Ishikawa (cell line): ENCODE results near the gene CUBN.
A peak's percentile ranks its signal among the peaks of the same experiment; 100 is the strongest.

Source experiments
- CEBPB ChIP-seq: IDR thresholded peaks from 2 replicates; pipeline ENCODE4 v1.6.1; 2012
- CREB1 ChIP-seq: IDR thresholded peaks from 2 replicates; pipeline ENCODE4 v1.6.1; 2012; ENCODE audit warnings: low read depth
- EGR1 ChIP-seq: IDR thresholded peaks from 2 replicates; pipeline ENCODE4 v1.6.1; 2012
- EP300 ChIP-seq: IDR thresholded peaks from 2 replicates; pipeline ENCODE4 v1.6.1; 2012; ENCODE audit warnings: borderline replicate concordance
- FOXM1 ChIP-seq: IDR thresholded peaks from 2 replicates; pipeline ENCODE4 v1.6.1; 2012; ENCODE audit warnings: low read depth, borderline replicate concordance
- MAX ChIP-seq: IDR thresholded peaks from 2 replicates; pipeline ENCODE4 v1.6.1; 2012
- NFIC ChIP-seq: IDR thresholded peaks from 2 replicates; pipeline ENCODE4 v1.6.1; 2012
- RAD21 ChIP-seq: IDR thresholded peaks from 2 replicates; pipeline ENCODE4 v1.6.1; 2012; ENCODE audit warnings: low read depth
- REST ChIP-seq: IDR thresholded peaks from 2 replicates; pipeline ENCODE4 v1.6.1; 2012; ENCODE audit warnings: low read depth, mild to moderate bottlenecking
- TAF1 ChIP-seq: IDR thresholded peaks from 2 replicates; pipeline ENCODE4 v1.6.1; 2012; ENCODE audit warnings: low read depth, mild to moderate bottlenecking
- TCF12 ChIP-seq: IDR thresholded peaks from 2 replicates; pipeline ENCODE4 v1.6.1; 2012; ENCODE audit warnings: low read depth
- TEAD4 ChIP-seq: IDR thresholded peaks from 2 replicates; pipeline ENCODE4 v1.6.1; 2012
- USF1 ChIP-seq: IDR thresholded peaks from 2 replicates; pipeline ENCODE4 v1.6.1; 2012
- YY1 ChIP-seq: IDR thresholded peaks from 2 replicates; pipeline ENCODE4 v1.6.1; 2012; ENCODE audit warnings: low read depth
- ZBTB7A ChIP-seq: IDR thresholded peaks from 2 replicates; pipeline ENCODE4 v1.6.1; 2012; ENCODE audit warnings: low read depth

The CUBN gene

GRCh38 chr10:16817125-16818019, 312.2 kb downstream of the CUBN start, which contains the start of gene RSU1:
Gene RSU1 (minus strand): TSS chr10:16817424. CDS start chr10:16817081, 343 bp downstream.
- TF ChIP-seq CEBPB (peak; percentile 97), REST (no peak), MAX (peak; percentile 67; the same call in 1 of the 2 replicates), USF1 (peak; percentile 54; the same call in 1 of the 2 replicates), TAF1 (peak; percentile 51), TCF12 (no peak), NFIC (no peak), TEAD4 (no peak)

- TF ChIP-seq TCF12 (no peak), REST (no peak)
These were observed 312.8 kb downstream of the CUBN start for GRCh38 chr10:16816830-16817124.

GRCh38 chr10:16816171-16816570, 313.4 kb downstream of the CUBN start:
- TF ChIP-seq RAD21 (no peak), YY1 (no peak), TCF12 (no peak), TEAD4 (no peak), FOXM1 (no peak), EP300 (no peak), EGR1 (no peak), NFIC (no peak), CEBPB (no peak), CREB1 (no peak), ZBTB7A (no peak), TAF1 (no peak), USF1 (no peak), MAX (no peak), REST (no peak)

GRCh38 chr10:16814012-16814411, 315.6 kb downstream of the CUBN start:
- TF ChIP-seq EGR1: no peak

GRCh38 chr10:16812676-16813075, 316.9 kb downstream of the CUBN start:
- TF ChIP-seq FOXM1 (no peak), MAX (no peak), REST (no peak), CEBPB (no peak), TAF1 (no peak), TEAD4 (no peak), EP300 (no peak), CREB1 (no peak), TCF12 (no peak), RAD21 (no peak), USF1 (no peak), YY1 (no peak), EGR1 (no peak), ZBTB7A (no peak), NFIC (no peak)
